Measurements from ENCODE around the gene CUL9.

DNA sequence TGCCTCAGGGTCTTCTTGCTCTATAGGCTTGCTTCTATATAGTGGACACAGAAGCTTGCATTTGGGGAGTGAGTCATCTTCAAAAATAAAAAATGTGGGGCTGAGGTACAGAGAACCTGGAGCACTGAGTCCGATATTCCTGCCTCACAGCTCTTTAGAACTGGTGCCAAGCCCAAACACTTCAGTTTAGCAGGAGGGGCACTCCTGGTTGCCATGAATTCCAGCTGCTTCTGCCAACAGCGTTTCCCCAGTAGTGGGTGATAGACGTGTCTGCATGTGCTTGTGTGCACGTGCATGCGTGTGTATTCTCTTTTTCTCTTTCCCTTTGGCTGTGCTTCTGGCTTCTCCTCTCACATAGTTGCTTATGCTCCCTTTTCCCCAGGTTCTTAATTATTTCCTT, 35.4 kb downstream of the CUL9 start:
- TF ChIP-seq, protein P1, sequence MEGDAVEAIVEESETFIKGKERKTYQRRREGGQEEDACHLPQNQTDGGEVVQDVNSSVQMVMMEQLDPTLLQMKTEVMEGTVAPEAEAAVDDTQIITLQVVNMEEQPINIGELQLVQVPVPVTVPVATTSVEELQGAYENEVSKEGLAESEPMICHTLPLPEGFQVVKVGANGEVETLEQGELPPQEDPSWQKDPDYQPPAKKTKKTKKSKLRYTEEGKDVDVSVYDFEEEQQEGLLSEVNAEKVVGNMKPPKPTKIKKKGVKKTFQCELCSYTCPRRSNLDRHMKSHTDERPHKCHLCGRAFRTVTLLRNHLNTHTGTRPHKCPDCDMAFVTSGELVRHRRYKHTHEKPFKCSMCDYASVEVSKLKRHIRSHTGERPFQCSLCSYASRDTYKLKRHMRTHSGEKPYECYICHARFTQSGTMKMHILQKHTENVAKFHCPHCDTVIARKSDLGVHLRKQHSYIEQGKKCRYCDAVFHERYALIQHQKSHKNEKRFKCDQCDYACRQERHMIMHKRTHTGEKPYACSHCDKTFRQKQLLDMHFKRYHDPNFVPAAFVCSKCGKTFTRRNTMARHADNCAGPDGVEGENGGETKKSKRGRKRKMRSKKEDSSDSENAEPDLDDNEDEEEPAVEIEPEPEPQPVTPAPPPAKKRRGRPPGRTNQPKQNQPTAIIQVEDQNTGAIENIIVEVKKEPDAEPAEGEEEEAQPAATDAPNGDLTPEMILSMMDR (conservative IDR thresholded peaks at IDR 0.05 in 1 of 2, IDR thresholded peaks at IDR 0.05 in 1 of 2; ENCODE audit: low read depth in 1 of 2, low read length in 2 of 2), result no peak
- TF ChIP-seq EZH2 (IDR thresholded peaks at IDR 0.05; ENCODE audit: low read length, missing control alignments), result no peak

Data from fibroblast of lung (primary cell).